HepG2 (cell line): ENCODE measurements around the gene EXOC3L4. TPM values are rescaled to one million over a fixed set of nuclear protein-coding genes. Genes with fewer than 3 reads are reported as not detected.

ENCODE experiments used
- ADNP ChIP-seq: sonication (generic); formaldehyde crosslinking; IDR thresholded peaks from 2 replicates; pipeline ENCODE4 v1.4.0; 2020; ENCODE audit warnings: missing genetic modification reagents
- CCDC6 ChIP-seq: sonication (generic); formaldehyde crosslinking; IDR thresholded peaks from 2 replicates; pipeline ENCODE4 v1.8.1; 2022; ENCODE audit warnings: mild to moderate bottlenecking, missing genetic modification reagents, moderate library complexity
- FOXK1 ChIP-seq: sonication (generic); formaldehyde crosslinking; IDR thresholded peaks from 2 replicates; pipeline ENCODE4 v1.4.0; 2020; ENCODE audit warnings: low read depth, missing genetic modification reagents, borderline replicate concordance
- HMGXB3 ChIP-seq: sonication (generic); formaldehyde crosslinking; IDR thresholded peaks from 2 replicates; pipeline ENCODE4 v1.4.0; 2020; ENCODE audit warnings: missing genetic modification reagents, borderline replicate concordance
- IKZF5 ChIP-seq: IDR thresholded peaks from 2 replicates; pipeline ENCODE4 v1.6.1; 2018; ENCODE audit warnings: missing genetic modification reagents, mild to moderate bottlenecking, missing compliant biosample characterization
- KDM1A ChIP-seq: IDR thresholded peaks from 2 replicates; pipeline ENCODE4 v1.6.1; 2016; ENCODE audit warnings: missing compliant biosample characterization
- MAF1 ChIP-seq: sonication (generic); formaldehyde crosslinking; IDR thresholded peaks from 2 replicates; pipeline ENCODE4 v1.5.0; 2020; ENCODE audit warnings: missing genetic modification reagents, borderline replicate concordance
- MXD1 ChIP-seq: sonication (generic); formaldehyde crosslinking; IDR thresholded peaks from 2 replicates; pipeline ENCODE4 v1.4.0; 2020; ENCODE audit warnings: mild to moderate bottlenecking, missing genetic modification reagents
- NFYC ChIP-seq: IDR thresholded peaks from 2 replicates; pipeline ENCODE4 v1.6.1; 2016; ENCODE audit warnings: missing genetic modification reagents, missing compliant biosample characterization
- NKX3-1 ChIP-seq: sonication (generic); formaldehyde crosslinking; IDR thresholded peaks from 2 replicates; pipeline ENCODE4 v1.5.0; 2020; ENCODE audit warnings: missing genetic modification reagents
- POGK ChIP-seq: sonication (generic); formaldehyde crosslinking; conservative IDR thresholded peaks from 2 replicates; pipeline ENCODE4 v1.8.0; 2022; ENCODE audit warnings: mild to moderate bottlenecking, moderate library complexity, missing genetic modification reagents
- PRMT3 ChIP-seq: sonication (generic); formaldehyde crosslinking; IDR thresholded peaks from 2 replicates; pipeline ENCODE4 v1.8.1; 2022; ENCODE audit warnings: low read depth, mild to moderate bottlenecking, moderate library complexity, missing genetic modification reagents, borderline replicate concordance
- SALL1 ChIP-seq: sonication (generic); formaldehyde crosslinking; IDR thresholded peaks from 2 replicates; pipeline ENCODE4 v1.8.0; 2022; ENCODE audit warnings: mild to moderate bottlenecking, missing genetic modification reagents
- SALL2 ChIP-seq: sonication (generic); formaldehyde crosslinking; IDR thresholded peaks from 2 replicates; pipeline ENCODE4 v1.8.1; 2023; ENCODE audit warnings: mild to moderate bottlenecking, missing genetic modification reagents, inconsistent platforms
- ZNF550 ChIP-seq: sonication (generic); formaldehyde crosslinking; IDR thresholded peaks from 2 replicates; pipeline ENCODE4 v1.4.0; 2020; ENCODE audit warnings: mild to moderate bottlenecking, missing genetic modification reagents, borderline replicate concordance
- ZNF607 ChIP-seq: sonication (generic); formaldehyde crosslinking; IDR thresholded peaks from 2 replicates; pipeline ENCODE4 v1.5.1; 2020; ENCODE audit warnings: missing genetic modification reagents, mild to moderate bottlenecking, borderline replicate concordance
- ZNF879 ChIP-seq: sonication (generic); formaldehyde crosslinking; IDR thresholded peaks from 2 replicates; pipeline ENCODE4 v1.8.1; 2023; ENCODE audit warnings: missing genetic modification reagents
- polyA plus RNA-seq, 8 experiments: library from polyadenylated mRNA; depleted of rRNA in 3 of 8; stranded (reverse) in 7 of 8; unstranded in 1 of 8; fragments of >200 nt; fragmentation: Illumina TruSeq in 4 of 8; extraction: Trizol in 4 of 8; gene quantifications; 2 replicates each; pipeline versions ENCODE4 v1.2.1 to v1.2.3, GENCODE V29; 2011 to 2016; ENCODE audit warnings: low read depth in 4 of 8, missing spikeins in 1 of 8, mixed read lengths in 1 of 8; ENCODE audit not compliant: insufficient read depth in 1 of 8
- total RNA-seq, 5 experiments: library from RNA; depleted of rRNA; stranded (reverse); fragments of >200 nt; fragmentation: Illumina TruSeq; extraction: Trizol; gene quantifications; 2 replicates each; pipeline ENCODE4 v1.2.3, GENCODE V29; 2016; ENCODE audit warnings: low read depth in 1 of 5
- TF ChIP-seq, protein P1 (sequence below): sonication (generic); formaldehyde crosslinking; IDR thresholded peaks from 2 replicates; pipeline ENCODE4 v1.4.0; 2020; ENCODE audit warnings: missing genetic modification reagents

Gene EXOC3L4
- total and polyA plus RNA-seq, 2 of the 13 experiments (the other 11 are each of a cell fraction or from before 2014, with no cell fraction given) = 11.8 to 27.0 TPM

DNA sequence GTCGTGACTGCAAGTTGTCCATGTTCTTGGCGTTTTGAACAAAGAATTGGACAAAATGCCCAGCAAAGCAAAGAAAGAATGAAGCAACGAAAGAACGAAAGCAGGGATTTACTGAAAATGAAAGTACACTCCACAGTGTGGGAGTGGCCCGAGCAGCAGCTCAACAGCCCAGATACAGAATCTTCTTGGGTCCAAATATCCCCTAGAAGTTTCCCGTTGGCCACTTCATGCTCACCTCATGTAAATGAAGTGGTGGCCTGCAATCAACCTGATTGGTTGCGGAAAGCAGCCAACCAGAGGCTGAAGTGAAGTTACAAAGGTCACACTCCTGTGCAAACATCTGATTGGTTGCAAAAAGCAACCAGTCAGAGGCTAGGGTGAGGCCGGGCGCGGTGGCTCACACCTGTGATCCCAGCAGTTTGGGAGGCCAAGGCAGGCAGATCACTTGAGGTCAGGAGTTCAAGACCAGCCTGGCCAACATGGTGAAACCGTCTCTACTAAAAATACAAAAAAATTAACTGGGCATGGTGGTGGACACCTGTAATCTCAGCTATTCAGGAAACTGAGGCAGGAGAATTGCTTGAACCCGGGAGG lies 20.7 kb downstream of the EXOC3L4 start (continued):
- TF ChIP-seq, protein P1, sequence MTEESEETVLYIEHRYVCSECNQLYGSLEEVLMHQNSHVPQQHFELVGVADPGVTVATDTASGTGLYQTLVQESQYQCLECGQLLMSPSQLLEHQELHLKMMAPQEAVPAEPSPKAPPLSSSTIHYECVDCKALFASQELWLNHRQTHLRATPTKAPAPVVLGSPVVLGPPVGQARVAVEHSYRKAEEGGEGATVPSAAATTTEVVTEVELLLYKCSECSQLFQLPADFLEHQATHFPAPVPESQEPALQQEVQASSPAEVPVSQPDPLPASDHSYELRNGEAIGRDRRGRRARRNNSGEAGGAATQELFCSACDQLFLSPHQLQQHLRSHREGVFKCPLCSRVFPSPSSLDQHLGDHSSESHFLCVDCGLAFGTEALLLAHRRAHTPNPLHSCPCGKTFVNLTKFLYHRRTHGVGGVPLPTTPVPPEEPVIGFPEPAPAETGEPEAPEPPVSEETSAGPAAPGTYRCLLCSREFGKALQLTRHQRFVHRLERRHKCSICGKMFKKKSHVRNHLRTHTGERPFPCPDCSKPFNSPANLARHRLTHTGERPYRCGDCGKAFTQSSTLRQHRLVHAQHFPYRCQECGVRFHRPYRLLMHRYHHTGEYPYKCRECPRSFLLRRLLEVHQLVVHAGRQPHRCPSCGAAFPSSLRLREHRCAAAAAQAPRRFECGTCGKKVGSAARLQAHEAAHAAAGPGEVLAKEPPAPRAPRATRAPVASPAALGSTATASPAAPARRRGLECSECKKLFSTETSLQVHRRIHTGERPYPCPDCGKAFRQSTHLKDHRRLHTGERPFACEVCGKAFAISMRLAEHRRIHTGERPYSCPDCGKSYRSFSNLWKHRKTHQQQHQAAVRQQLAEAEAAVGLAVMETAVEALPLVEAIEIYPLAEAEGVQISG (CRISPR knock-in tag) = peak; percentile 34; the same call in 1 of the 2 replicates
- TF ChIP-seq KDM1A (CRISPR knock-in tag) = peak; percentile 87
- TF ChIP-seq IKZF5 (CRISPR knock-in tag) = peak; percentile 41; the same call in 1 of the 2 replicates
- 0 out of 2 replicates have a peak, but pooled peaks have one; percentile 11 for TF ChIP-seq ZNF879 (CRISPR knock-in tag)
- peak; percentile 28; the same call in 1 of the 2 replicates for TF ChIP-seq NKX3-1 (CRISPR knock-in tag)
- peak; percentile 48; the same call in 1 of the 2 replicates for TF ChIP-seq CCDC6
- TF ChIP-seq NFYC (CRISPR knock-in tag) = peak; percentile 80
- peak; percentile 93 for TF ChIP-seq HMGXB3
- peak; percentile 98 for TF ChIP-seq ADNP (CRISPR knock-in tag)
- TF ChIP-seq SALL1 (CRISPR knock-in tag) = 0 out of 2 replicates have a peak, but pooled peaks have one; percentile 30
- peak; percentile 34; the same call in 1 of the 2 replicates for TF ChIP-seq POGK (CRISPR knock-in tag)
- TF ChIP-seq MXD1 = 0 out of 2 replicates have a peak, but pooled peaks have one; percentile 4
- 0 out of 2 replicates have a peak, but pooled peaks have one; percentile 25 for TF ChIP-seq ZNF550 (CRISPR knock-in tag)
- TF ChIP-seq FOXK1 = 0 out of 2 replicates have a peak, but pooled peaks have one; percentile 29
- peak; percentile 23; the same call in 1 of the 2 replicates for TF ChIP-seq MAF1 (CRISPR knock-in tag)
- 0 out of 2 replicates have a peak, but pooled peaks have one; percentile 61 for TF ChIP-seq ZNF607 (CRISPR knock-in tag)
- TF ChIP-seq PRMT3 (CRISPR knock-in tag) = peak; percentile 16; the same call in 1 of the 2 replicates
- peak; percentile 64; the same call in 1 of the 2 replicates for TF ChIP-seq SALL2 (CRISPR knock-in tag)
